Adipocyte (in vitro differentiated cells): ENCODE results near the gene PCYT2.
A peak's percentile ranks its signal among the peaks of the same experiment; 100 is the strongest.

Source experiments
- DNase-seq: peaks from one replicate; pipeline ENCODE4 v3.0.0-alpha.2; 2015; ENCODE audit warnings: low read depth
- H3K27me3 ChIP-seq: replicated peaks from 2 replicates; pipeline ENCODE4 v1.7.0; 2013; ENCODE audit warnings: mild to moderate bottlenecking, low read length, moderate library complexity; ENCODE audit not compliant: control insufficient read depth, insufficient read depth
- H3K36me3 ChIP-seq: 2 replicates; pipeline ENCODE4 v1.7.0; 2013; ENCODE audit warnings: low read length, mild to moderate bottlenecking, moderate library complexity; ENCODE audit not compliant: control insufficient read depth, insufficient read depth, severe bottlenecking
- H3K4me1 ChIP-seq: 2 replicates; pipeline ENCODE4 v1.7.0; 2013; ENCODE audit warnings: mild to moderate bottlenecking, low read length, moderate library complexity; ENCODE audit not compliant: control insufficient read depth, insufficient read depth
- H3K4me3 ChIP-seq: 2 replicates; pipeline ENCODE4 v1.7.0; 2013; ENCODE audit warnings: mild to moderate bottlenecking, low read length, moderate library complexity
- H3K9ac ChIP-seq: 2 replicates; pipeline ENCODE4 v1.7.0; 2013; ENCODE audit warnings: mild to moderate bottlenecking, low read length, moderate library complexity
- H3K9me3 ChIP-seq: 2 replicates; pipeline ENCODE4 v1.7.0; 2013; ENCODE audit warnings: mild to moderate bottlenecking, low read length, moderate library complexity; ENCODE audit not compliant: control insufficient read depth

The PCYT2 gene

DNA sequence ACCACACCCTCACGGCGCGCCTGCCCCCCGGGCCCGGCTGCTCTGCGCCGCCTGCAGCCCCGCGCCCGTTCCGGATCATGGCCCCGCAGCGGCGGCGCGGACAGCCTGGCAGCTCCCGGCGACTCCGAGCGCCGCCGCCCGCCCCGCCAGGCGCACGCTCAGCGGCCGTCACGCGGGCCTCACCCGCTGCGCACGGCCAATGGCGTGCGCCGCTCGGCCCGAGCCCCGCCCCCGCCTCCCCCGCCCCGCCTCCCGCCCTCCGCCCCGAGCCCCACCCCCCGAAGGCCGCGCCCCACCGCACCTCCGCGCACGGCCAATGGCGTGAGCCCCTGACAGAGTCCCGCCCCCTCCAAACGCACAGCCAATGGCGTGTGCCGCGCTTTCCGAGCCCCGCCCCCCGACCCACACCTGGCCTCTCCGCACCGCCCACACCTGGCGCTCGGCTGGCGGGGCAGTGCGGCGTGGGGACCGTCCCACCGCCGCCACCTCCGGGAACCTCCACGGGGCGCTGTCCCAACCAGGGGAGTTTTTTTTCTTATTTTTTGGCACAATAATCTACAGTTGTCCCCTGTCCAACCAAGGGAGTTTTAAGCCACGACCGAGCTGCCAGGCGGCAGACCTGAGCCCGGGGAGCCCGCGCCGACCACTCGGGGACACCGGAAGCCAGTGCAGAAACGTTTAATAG is at the start of gene PCYT2:
Gene PCYT2 (minus strand): TSS at position 123 of the 685 bp plus-strand sequence. CDS start 44 bp downstream, at position 79.
- Histone ChIP-seq H3K4me1 (peaks cover 19% of the 10 kb centered on the region), H3K27me3 (no peaks in the 10 kb centered on the region), H3K36me3 (peaks cover 67% of the 10 kb centered on the region), H3K9me3 (no peaks in the 10 kb centered on the region), H3K4me3 (peak within 1 kb of the TSS; percentile 95), H3K9ac (peak within 1 kb of the TSS; percentile 93)
- DNase-seq: peak; percentile 94

DNA sequence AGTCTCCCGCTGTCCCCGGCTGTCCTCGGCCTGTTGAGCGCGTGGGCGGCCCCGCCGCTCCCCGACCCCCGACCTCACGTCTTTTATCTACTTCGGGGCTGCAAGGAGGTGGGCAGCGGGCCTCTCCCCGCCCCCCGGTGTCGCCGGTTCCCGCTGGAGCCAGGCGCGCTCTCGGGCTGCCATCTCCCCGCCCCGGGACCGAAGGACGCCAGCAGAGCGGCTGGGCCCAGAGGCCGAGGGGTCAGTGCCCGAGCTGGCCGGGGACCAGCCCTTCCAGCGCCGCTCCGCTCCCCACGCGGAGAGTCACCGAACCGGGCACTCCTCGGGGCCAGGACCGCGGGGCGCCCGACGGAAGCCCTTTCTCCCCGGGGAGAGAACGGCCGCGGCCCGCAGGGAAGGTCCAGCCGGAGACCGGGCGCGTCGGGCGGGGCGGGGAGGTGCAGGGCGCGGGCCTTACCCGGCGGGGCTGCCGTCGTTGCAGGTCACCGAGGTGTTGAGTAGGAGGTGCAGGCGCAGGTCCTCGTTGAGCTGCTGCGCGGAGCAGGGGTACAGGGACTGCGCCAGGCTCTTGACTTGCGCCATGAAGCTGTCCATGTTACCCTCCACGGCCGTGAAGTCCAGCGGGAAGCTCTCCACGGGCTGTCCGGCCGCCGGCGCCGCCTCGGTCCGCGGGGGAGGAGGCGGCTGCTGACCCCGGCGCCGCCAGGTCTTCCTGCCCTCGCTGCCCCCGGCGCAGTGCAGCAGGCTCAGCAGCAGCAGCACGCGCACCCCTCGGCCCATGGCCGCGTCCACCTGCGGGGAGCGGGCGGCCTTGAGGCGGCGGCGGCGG is 49.1 kb upstream of the PCYT2 start:
- peak overlapping the region; percentile 27 for H3K4me3 ChIP-seq

DNA sequence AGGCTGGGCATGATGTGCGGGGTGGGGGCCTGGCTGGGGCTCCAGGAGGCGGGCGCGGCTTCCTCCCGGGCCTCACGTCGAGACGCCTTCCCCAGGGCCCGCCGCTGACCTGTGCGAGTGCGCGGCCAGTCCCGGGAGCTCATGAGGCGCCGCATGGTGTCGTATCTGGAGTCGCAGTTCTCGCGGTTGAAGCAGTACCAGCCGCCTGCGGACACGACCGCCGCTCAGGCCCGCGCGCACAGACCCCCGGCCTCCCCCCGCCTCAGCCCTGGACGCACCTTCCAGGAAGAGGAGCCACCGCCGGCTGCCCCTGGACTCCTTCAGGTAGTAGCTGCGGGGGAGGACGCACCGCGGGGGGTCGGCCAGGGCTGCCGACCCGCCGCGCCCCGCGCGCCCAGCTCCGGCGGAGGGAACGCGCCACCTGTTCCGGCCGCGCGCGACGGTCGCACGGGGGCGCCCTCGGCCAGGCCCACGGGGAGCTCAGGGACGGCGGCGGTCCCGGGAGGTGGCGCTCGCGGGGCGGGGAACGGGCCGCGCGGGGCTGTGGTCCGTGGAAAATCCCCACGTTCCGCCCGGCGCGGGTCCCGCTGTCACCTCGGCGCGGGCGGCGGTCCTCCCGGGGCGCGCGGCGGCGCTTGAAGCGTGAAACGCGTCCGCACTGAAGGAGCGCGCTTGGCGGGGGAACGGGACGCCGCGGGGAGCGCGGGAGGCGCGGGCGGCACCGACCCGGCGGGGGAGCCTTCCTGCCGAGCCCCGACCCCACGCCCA is 48.3 kb upstream of the PCYT2 start:
- Histone ChIP-seq H3K36me3 (no peaks in the 10 kb centered on the region), H3K4me3 (peak overlapping the region; percentile 27), H3K9me3 (no peaks in the 10 kb centered on the region), H3K9ac (no peak overlapping the region), H3K4me1 (no peaks in the 10 kb centered on the region), H3K27me3 (peaks cover 24% of the 10 kb centered on the region)
- peak; percentile 87 for DNase-seq

More for the DNA sequence above, 49.1 kb upstream of the PCYT2 start:
- peaks cover 24% of the 10 kb centered on the region for H3K27me3 ChIP-seq
- H3K4me1 ChIP-seq: no peaks in the 10 kb centered on the region
- no peak overlapping the region for H3K9ac ChIP-seq
- H3K9me3 ChIP-seq: no peaks in the 10 kb centered on the region
- no peak for DNase-seq
- H3K36me3 ChIP-seq: no peaks in the 10 kb centered on the region

DNA sequence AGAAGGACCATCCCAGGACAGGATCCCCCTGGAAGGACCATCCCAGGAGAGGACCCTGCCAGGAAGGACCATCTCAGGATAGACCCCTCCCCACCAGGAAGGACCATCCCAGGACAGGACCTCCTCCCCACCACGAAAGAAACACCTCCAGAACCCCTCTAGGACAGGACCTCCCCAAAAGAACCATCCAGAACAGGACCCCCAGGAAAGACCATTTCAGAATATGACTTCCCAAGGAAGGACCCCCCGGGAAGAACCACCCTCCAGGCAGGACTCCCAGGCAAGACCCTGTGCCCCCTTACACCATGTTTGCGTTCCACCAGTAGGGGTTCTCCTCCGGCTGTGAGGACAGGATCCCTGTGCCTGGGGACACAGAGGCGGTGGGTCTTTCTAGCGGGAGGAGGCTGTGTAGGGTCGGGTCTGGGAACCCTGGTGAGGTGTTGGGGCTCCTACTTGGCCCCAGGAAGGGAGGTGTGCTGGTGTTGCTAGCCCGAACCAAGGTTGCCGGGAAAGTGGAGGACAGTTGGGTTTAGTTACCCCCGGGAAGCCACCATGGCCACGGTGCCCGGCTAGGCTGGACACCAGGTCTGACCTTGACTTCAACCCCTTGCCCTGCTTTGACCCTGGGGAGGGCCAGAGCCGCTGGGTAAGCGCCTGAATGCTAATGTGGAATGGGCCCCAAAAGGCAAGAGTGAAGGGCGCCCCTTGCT is 47.6 kb upstream of the PCYT2 start:
- Histone ChIP-seq H3K9me3 (no peaks in the 10 kb centered on the region), H3K36me3 (no peaks in the 10 kb centered on the region), H3K27me3 (peaks cover 25% of the 10 kb centered on the region), H3K4me1 (no peaks in the 10 kb centered on the region), H3K9ac (no peak overlapping the region), H3K4me3 (no peak overlapping the region)
- DNase-seq: no peak

DNA sequence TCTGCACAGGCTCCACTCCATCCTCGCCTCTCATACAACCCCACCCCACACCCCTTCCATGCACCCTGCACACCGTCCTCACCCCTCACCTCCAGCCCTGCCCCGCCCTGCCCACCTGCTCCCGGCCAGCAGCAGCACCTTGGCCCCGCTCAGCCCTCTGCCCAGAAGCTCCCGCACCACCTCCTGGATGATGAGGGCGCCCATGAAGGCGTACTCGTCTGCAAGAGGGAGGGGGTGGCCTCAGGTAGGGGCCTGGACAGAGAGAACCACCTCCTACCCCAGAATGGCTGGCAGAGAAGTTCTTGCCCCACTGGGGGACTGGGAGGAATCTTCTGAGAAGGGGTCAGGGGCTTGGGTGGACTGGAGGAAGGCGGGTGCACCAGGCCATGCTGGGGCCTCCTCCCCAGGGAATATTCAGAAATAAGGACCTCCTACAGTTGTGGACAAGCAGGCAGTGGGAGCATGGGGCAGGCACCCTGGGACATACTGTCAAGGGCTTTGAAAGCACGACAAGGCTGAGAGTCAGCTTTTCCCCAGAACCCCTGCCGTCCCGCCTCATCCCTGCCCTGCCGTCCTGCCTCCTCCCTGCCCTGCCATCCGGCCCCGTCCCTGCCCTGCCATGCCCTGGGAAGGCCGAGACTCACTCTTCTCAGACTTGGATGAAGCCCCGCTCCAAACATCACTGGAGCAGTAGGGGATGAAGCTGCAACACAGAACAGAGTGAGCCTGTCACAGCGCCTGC is 46.7 kb upstream of the PCYT2 start:
- no peaks in the 10 kb centered on the region for H3K9me3 ChIP-seq
- peaks cover 28% of the 10 kb centered on the region for H3K27me3 ChIP-seq
- no peak for DNase-seq
- no peaks in the 10 kb centered on the region for H3K36me3 ChIP-seq
- no peaks in the 10 kb centered on the region for H3K4me1 ChIP-seq
- no peak overlapping the region for H3K9ac ChIP-seq
- H3K4me3 ChIP-seq: no peak overlapping the region

DNA sequence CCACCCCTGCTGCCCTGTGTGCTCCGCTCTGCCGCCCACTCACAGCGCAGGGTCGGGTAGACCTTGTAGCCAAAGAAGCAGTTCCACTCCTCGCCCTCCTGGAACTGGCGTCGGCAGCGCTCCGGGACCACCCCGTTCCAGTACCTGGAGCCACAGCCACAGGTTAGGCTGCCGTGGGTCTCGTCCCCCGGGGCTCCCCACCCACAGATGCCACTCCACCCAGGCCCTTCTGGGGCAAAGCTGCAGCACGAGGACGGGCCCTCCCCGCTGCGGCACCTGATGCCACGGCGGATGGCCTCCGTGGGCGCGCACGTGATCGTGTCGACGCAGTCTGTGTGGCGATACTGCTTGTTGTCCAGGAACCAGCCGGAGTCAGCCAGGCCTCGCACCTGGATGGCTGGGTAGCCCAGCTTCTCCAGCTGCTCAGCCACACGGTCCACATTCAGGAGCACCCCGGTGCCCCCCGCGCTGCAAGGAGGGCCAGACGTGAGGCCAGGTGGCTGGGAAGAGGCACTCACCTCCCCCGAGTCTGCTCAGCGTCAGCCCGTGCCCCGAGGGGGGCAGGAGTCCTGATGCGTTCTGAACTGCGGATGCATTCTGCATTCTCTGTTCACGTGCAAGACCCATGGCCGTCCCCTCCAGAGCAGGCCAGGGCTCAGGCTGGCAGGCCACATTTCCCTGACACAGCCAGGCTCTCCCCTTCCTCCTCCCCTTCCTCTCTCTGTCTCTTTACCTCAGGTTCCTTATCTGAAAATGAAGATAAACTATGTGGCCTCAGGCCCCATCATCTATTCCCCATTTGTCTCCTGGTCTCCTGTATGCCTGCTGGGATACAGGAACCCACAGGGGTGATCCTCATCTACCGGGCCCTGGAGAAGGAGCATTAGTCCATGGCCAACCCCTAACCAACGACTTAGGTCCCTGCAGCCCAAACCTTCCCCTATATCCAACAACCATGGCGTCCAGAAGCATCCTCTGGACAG is 45.7 kb upstream of the PCYT2 start:
- no peak for DNase-seq
- H3K4me1 ChIP-seq: no peaks in the 10 kb centered on the region

DNA sequence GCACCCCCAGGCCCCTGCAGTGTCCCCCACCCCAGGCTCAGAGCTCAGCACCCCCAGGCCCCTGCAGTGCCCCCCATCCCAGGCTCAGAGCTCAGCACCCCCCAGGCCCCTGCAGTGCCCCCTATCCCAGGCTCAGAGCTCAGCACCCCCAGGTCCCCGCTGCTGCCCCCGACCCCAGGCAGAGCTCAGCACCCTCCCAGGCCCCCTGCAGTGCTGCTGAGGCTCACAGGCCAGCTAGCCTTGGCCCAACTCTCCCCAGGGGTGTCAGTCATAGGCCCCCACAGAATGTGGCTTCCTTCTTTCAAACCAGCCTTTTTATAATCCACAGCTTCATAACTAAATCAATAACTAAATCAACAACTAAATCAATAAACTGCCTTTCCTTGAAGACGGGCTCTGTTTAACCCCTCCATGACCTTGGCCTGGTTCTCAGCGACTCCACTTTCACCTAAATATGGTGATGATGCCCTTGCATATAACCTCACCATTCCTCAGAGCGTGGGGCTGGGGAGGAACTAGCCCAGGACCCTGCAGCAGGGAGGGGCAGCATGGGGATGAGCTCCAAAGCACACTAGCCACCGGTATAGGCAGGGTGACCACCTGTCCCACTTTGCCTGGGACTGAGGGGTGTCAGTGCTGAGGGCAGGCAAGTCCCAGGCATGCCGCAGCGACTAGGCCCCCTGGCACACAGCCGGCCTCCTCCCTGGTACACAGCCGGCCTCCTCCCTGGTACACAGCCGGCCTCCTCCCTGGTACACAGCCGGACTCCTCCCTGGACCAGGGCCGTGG is 44.8 kb upstream of the PCYT2 start:
- peaks cover 29% of the 10 kb centered on the region for H3K27me3 ChIP-seq
- no peak for DNase-seq
- no peaks in the 10 kb centered on the region for H3K9me3 ChIP-seq
- H3K9ac ChIP-seq: no peak overlapping the region
- H3K4me1 ChIP-seq: no peaks in the 10 kb centered on the region
- H3K36me3 ChIP-seq: no peaks in the 10 kb centered on the region
- H3K4me3 ChIP-seq: no peak overlapping the region

More for the DNA sequence above, 45.7 kb upstream of the PCYT2 start:
- Histone ChIP-seq H3K9ac (no peak overlapping the region), H3K9me3 (no peaks in the 10 kb centered on the region), H3K36me3 (no peaks in the 10 kb centered on the region), H3K4me3 (no peak overlapping the region), H3K27me3 (peaks cover 29% of the 10 kb centered on the region)

DNA sequence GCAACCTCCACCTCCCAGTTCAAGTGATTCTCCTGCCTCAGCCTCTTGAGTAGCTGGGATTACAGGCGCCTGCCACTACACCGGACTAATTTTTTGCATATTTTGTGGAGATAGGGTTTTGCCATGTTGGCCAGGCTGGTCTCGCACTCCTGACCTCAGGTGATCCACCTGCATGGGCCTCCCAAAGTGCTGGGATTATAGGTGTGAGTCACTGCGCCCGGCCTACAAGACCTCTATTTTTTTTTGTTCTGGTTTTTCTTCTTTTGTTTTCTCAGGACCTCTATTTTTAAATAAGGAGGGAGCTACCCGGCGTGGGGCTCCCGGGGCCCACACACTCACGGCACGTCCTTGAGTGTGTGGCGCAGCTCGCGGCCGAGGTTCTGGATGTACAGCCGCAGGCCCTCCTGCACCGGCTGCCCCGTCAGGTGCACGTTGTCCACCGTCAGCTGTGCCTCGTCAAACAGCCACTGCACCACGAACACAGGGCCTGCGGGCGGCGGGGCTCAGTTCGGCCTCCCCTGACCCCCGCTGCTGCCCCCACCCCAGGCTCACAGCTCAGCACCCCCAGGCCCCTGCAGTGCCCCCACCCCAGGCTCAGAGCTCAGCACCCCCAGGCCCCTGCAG is 44.0 kb upstream of the PCYT2 start:
- no peak for DNase-seq
- Histone ChIP-seq H3K9me3 (no peaks in the 10 kb centered on the region), H3K27me3 (peaks cover 34% of the 10 kb centered on the region), H3K9ac (no peak overlapping the region), H3K36me3 (no peaks in the 10 kb centered on the region), H3K4me1 (no peaks in the 10 kb centered on the region), H3K4me3 (no peak overlapping the region)
